SU-DHL-6 (cell line): ENCODE results near the gene CGB3.
"Not testable (repeated sequence)": the region's sequence is repeated elsewhere in the genome, so short reads cannot be mapped to it uniquely, and the experiment has no call there.

Experiments used
- H2AFZ ChIP-seq: fragments of 200-600 bp; sonication (generic); 2 replicates; pipeline ENCODE4 v1.6.1; 2014; ENCODE audit warnings: low read depth, mild to moderate bottlenecking, moderate library complexity, mixed read lengths, antibody characterized with exemption, low read length; ENCODE audit not compliant: severe bottlenecking
- H3F3A ChIP-seq: fragments of 200-600 bp; shearing (Covaris generic); 2 replicates; pipeline ENCODE4 v1.6.0; 2016; ENCODE audit warnings: antibody characterized with exemption, mild to moderate bottlenecking; ENCODE audit not compliant: insufficient read depth
- H3K27ac ChIP-seq: fragments of 200-600 bp; sonication (generic); 2 replicates; pipeline ENCODE4 v1.5.1; 2016; ENCODE audit warnings: low read depth, mild to moderate bottlenecking, low read length, moderate library complexity, mixed read lengths
- H3K27me3 ChIP-seq: fragments of 200-600 bp; sonication (generic), shearing (Covaris generic); 2 replicates; pipeline ENCODE4 v1.6.0; 2014; ENCODE audit warnings: mild to moderate bottlenecking, low read length
- H3K36me3 ChIP-seq: fragments of 200-600 bp; sonication (generic); 2 replicates; pipeline ENCODE4 v1.6.1; 2014; ENCODE audit warnings: mild to moderate bottlenecking, low read length, mixed read lengths
- H3K4me2 ChIP-seq: fragments of 300-600, 200-600 bp; shearing (Covaris generic), sonication (generic); 2 replicates; pipeline ENCODE4 v1.6.0; 2014; ENCODE audit warnings: low read length, low read depth, mild to moderate bottlenecking; ENCODE audit not compliant: poor library complexity, severe bottlenecking
- H3K4me3 ChIP-seq: fragments of 200-600 bp; sonication (generic); 2 replicates; pipeline ENCODE4 v1.5.1; 2014; ENCODE audit warnings: antibody characterized with exemption, low read length, mild to moderate bottlenecking, mixed read lengths; ENCODE audit not compliant: insufficient read depth, poor library complexity, severe bottlenecking
- H3K79me2 ChIP-seq: fragments of 200-600 bp; sonication (generic); 2 replicates; pipeline ENCODE4 v1.6.1; 2014; ENCODE audit warnings: mild to moderate bottlenecking, low read length, moderate library complexity; ENCODE audit not compliant: insufficient read depth
- H3K9ac ChIP-seq: fragments of 200-600 bp; sonication (generic); 2 replicates; pipeline ENCODE4 v1.7.0; 2014; ENCODE audit warnings: mild to moderate bottlenecking, low read length
- H3K9me2 ChIP-seq: fragments of 200-600 bp; sonication (generic); replicated peaks from 2 replicates; pipeline ENCODE4 v1.6.1; 2014; ENCODE audit warnings: low read length; ENCODE audit not compliant: insufficient read depth
- H3K9me3 ChIP-seq: fragments of 200-600 bp; sonication (generic); 2 replicates; pipeline ENCODE4 v1.6.1; 2014; ENCODE audit warnings: low read length, mixed read lengths; ENCODE audit not compliant: insufficient read depth
- H4K20me1 ChIP-seq: fragments of 200-600 bp; sonication (generic); 2 replicates; pipeline ENCODE4 v1.6.1; 2014; ENCODE audit warnings: low read depth, mild to moderate bottlenecking, antibody characterized with exemption, low read length, moderate library complexity, mixed read lengths
- CTCF ChIP-seq: fragments of 200-600 bp; sonication (generic); IDR thresholded peaks from one replicate; pipeline ENCODE4 v1.5.1; 2017; ENCODE audit warnings: antibody characterized with exemption, mild to moderate bottlenecking, low read length, moderate library complexity; ENCODE audit not compliant: insufficient read depth, poor library complexity, severe bottlenecking
- EZH2phosphoT487 ChIP-seq: fragments of 200-600 bp; sonication (generic), shearing (Covaris generic); conservative IDR thresholded peaks from 2 replicates; pipeline ENCODE4 v1.6.1; 2018; ENCODE audit warnings: mild to moderate bottlenecking, antibody characterized with exemption, low read length, moderate library complexity, mixed read lengths

The CGB3 gene

GRCh38 chr19:49056101-49056901, 32.2 kb upstream of the CGB3 start:
- Histone ChIP-seq H3K4me2 (peak overlapping the region; percentile 65), H2AFZ (peak overlapping the region; percentile 98), H3K9me2 (no peaks in the 10 kb centered on the region), H4K20me1 (no peaks in the 10 kb centered on the region), H3K27me3 (no peaks in the 10 kb centered on the region), H3K9me3 (no peaks in the 10 kb centered on the region), H3K27ac (no peak overlapping the region), H3F3A (no peaks in the 10 kb centered on the region), H3K9ac (0 out of 2 replicates have a peak overlapping the region, but pooled peaks have one; percentile 21), H3K79me2 (no peaks in the 10 kb centered on the region), H3K36me3 (no peaks in the 10 kb centered on the region), H3K4me3 (peak overlapping the region; percentile 45)
- TF ChIP-seq CTCF (no peak), EZH2phosphoT487 (no peak)

- not testable (repeated sequence) for H2AFZ ChIP-seq, H3K27me3 ChIP-seq, H3K27ac ChIP-seq, H4K20me1 ChIP-seq, H3F3A ChIP-seq, H3K36me3 ChIP-seq, H3K9me2 ChIP-seq, H3K4me2 ChIP-seq, H3K4me3 ChIP-seq, H3K9me3 ChIP-seq, H3K9ac ChIP-seq, H3K79me2 ChIP-seq
Observed at GRCh38 chr19:49050376-49051033, 26.4 kb upstream of the CGB3 start.

GRCh38 chr19:49049834-49050233, 25.7 kb upstream of the CGB3 start:
- H3K4me2 ChIP-seq, H3F3A ChIP-seq, H3K9me2 ChIP-seq, H3K9ac ChIP-seq, H3K79me2 ChIP-seq, H3K27ac ChIP-seq, H4K20me1 ChIP-seq, H2AFZ ChIP-seq, H3K4me3 ChIP-seq, H3K9me3 ChIP-seq, H3K27me3 ChIP-seq, H3K36me3 ChIP-seq: not testable (repeated sequence)

GRCh38 chr19:49049011-49049410, 24.9 kb upstream of the CGB3 start, which contains the start of gene CGB8:
TSS of gene CGB8 (minus strand) at chr19:49049111. CDS start at chr19:49048739, 372 bp downstream.
- not testable (repeated sequence) for H2AFZ ChIP-seq, H3K27ac ChIP-seq, H3F3A ChIP-seq, H3K9me3 ChIP-seq, H3K9me2 ChIP-seq, H3K9ac ChIP-seq, H3K36me3 ChIP-seq, H3K4me3 ChIP-seq, H3K79me2 ChIP-seq, H4K20me1 ChIP-seq, H3K4me2 ChIP-seq, H3K27me3 ChIP-seq

GRCh38 chr19:49043548-49043947, 19.4 kb upstream of the CGB3 start, which contains the start of gene CGB5:
TSS of gene CGB5 (plus strand) at chr19:49043848. CDS start at chr19:49044210, 362 bp downstream.
- not testable (repeated sequence) for H3K27me3 ChIP-seq, H3K9me3 ChIP-seq, H4K20me1 ChIP-seq, H3K9me2 ChIP-seq, H3K9ac ChIP-seq, H2AFZ ChIP-seq, H3K79me2 ChIP-seq, H3F3A ChIP-seq, H3K36me3 ChIP-seq, H3K4me2 ChIP-seq, H3K4me3 ChIP-seq, H3K27ac ChIP-seq

GRCh38 chr19:49042666-49043065, 18.5 kb upstream of the CGB3 start:
- not testable (repeated sequence) for H3K79me2 ChIP-seq, H3F3A ChIP-seq, H3K4me3 ChIP-seq, H3K4me2 ChIP-seq, H3K9me3 ChIP-seq, H3K9me2 ChIP-seq, H3K27me3 ChIP-seq, H4K20me1 ChIP-seq, H3K36me3 ChIP-seq, H2AFZ ChIP-seq, H3K9ac ChIP-seq, H3K27ac ChIP-seq
